ENCODE measurements around the gene ANAPC13. TPM values are rescaled to one million over a fixed set of nuclear protein-coding genes. Genes with fewer than 3 reads are reported as not detected.

The ANAPC13 gene
- total RNA-seq, 1 experiment from 2014 or later = 19.3 TPM

DNA sequence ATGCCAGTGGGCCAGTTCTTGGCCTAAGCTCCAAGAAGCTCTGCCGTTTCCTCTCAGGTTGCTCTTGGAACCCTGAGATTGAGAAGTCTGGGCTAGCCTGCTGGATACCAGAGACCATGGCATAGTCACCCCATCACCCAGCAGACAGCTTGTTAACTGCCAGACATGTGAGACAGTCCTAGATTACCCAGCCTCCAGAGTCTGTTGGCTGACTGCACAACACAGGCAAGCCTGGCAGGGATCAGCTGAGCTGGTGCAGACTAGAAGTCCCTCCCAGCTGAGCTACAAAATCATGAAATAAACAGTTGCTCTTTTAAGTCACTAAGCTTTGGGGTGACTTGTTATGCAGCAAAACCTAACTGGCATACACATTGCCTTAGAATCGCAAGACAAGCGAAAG, 5.2 kb downstream of the ANAPC13 start:
- no peaks in the 10 kb centered on the region for H4K20me1 ChIP-seq (ENCODE audit: low read length)
- no peak overlapping the region for H2AFZ ChIP-seq (ENCODE audit: low read length)
- no peak for DNase-seq
- no peaks in the 10 kb centered on the region for H3K27me3 ChIP-seq (ENCODE audit: low read length)
- no peaks in the 10 kb centered on the region for H3K9me2 ChIP-seq (replicated peaks; ENCODE audit: low read length)
- H3K79me2 ChIP-seq (ENCODE audit: low read length) = peaks cover 28% of the 10 kb centered on the region
- H3K27ac ChIP-seq (ENCODE audit: low read length) = no peak overlapping the region
- TF ChIP-seq, protein P1, sequence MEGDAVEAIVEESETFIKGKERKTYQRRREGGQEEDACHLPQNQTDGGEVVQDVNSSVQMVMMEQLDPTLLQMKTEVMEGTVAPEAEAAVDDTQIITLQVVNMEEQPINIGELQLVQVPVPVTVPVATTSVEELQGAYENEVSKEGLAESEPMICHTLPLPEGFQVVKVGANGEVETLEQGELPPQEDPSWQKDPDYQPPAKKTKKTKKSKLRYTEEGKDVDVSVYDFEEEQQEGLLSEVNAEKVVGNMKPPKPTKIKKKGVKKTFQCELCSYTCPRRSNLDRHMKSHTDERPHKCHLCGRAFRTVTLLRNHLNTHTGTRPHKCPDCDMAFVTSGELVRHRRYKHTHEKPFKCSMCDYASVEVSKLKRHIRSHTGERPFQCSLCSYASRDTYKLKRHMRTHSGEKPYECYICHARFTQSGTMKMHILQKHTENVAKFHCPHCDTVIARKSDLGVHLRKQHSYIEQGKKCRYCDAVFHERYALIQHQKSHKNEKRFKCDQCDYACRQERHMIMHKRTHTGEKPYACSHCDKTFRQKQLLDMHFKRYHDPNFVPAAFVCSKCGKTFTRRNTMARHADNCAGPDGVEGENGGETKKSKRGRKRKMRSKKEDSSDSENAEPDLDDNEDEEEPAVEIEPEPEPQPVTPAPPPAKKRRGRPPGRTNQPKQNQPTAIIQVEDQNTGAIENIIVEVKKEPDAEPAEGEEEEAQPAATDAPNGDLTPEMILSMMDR (conservative IDR thresholded peaks at IDR 0.05; ENCODE audit: low read depth, low read length) = no peak
- TF ChIP-seq EZH2 (IDR thresholded peaks at IDR 0.05; ENCODE audit: low read length, unreplicated experiment) (no peak), EZH2phosphoT487 (IDR thresholded peaks at IDR 0.05; ENCODE audit: borderline replicate concordance, low read length) (no peak)
- no peak overlapping the region for H3K4me3 ChIP-seq (ENCODE audit: low read length)
- H3K4me1 ChIP-seq (ENCODE audit: insufficient read depth, low read length) = peaks cover 24% of the 10 kb centered on the region
- no peak overlapping the region for H3K9ac ChIP-seq (ENCODE audit: low read length)
- no peaks in the 10 kb centered on the region for H3K9me3 ChIP-seq (ENCODE audit: low read length)
- H3F3A ChIP-seq (ENCODE audit: low read length, unreplicated experiment) = no peaks in the 10 kb centered on the region
- no TSS peak for BruUV-seq (replicated peaks)
- no peak for ATAC-seq
- intact Hi-C loops (cut with micrococcal nuclease) = no loop called here
- H3K4me2 ChIP-seq (ENCODE audit: low read length) = no peak overlapping the region
- ChIA-PET CTCF (no interaction called here), POLR2A (ENCODE audit: unreplicated experiment) (no interaction called here)
- peaks cover 12% of the 10 kb centered on the region for H3K36me3 ChIP-seq (ENCODE audit: low read depth, low read length)

DNA sequence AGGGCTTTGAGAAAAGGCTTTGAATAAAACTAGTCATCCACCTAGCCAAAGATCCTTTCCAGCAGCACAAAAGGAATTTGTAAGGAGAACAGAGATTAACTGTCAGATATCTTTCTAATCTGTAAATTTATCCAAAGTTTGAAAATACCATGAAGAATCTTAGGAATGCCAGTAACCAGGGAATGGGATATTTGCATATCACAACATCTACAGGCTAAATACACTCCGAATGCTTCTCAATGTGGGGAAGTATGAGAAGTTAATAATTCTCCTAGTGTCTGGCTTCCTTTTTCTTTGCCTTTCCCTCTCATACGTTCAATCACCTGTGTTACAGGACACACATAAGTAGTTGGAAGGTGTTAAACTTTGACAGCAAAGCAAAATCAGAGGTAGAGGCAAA, 7.8 kb downstream of the ANAPC13 start:
- BruUV-seq (replicated peaks) = TSS peak; percentile 15
- no peak for TF ChIP-seq EZH2phosphoT487 (IDR thresholded peaks at IDR 0.05; ENCODE audit: borderline replicate concordance, low read length)
- no peak for TF ChIP-seq EZH2 (IDR thresholded peaks at IDR 0.05; ENCODE audit: low read length, unreplicated experiment)
- TF ChIP-seq, protein P1 (conservative IDR thresholded peaks at IDR 0.05; ENCODE audit: low read depth, low read length) = no peak
- ATAC-seq (no peak), DNase-seq (no peak)
- H3K79me2 ChIP-seq (ENCODE audit: low read length) = 0 out of 2 replicates have a peak, but pooled peaks cover 8% of the 10 kb centered on the region
- ChIA-PET CTCF (no interaction called here), POLR2A (ENCODE audit: unreplicated experiment) (no interaction called here)
- no peak overlapping the region for H2AFZ ChIP-seq (ENCODE audit: low read length)
- intact Hi-C loops (cut with micrococcal nuclease) = no loop called here
- no peak overlapping the region for H3K27ac ChIP-seq (ENCODE audit: low read length)
- no peak overlapping the region for H3K9ac ChIP-seq (ENCODE audit: low read length)
- H3F3A ChIP-seq (ENCODE audit: low read length, unreplicated experiment) = no peaks in the 10 kb centered on the region
- peaks cover 10% of the 10 kb centered on the region for H3K4me1 ChIP-seq (ENCODE audit: insufficient read depth, low read length)
- no peak overlapping the region for H3K4me3 ChIP-seq (ENCODE audit: low read length)
- H3K4me2 ChIP-seq (ENCODE audit: low read length) = no peak overlapping the region
- no peaks in the 10 kb centered on the region for H4K20me1 ChIP-seq (ENCODE audit: low read length)
- no peaks in the 10 kb centered on the region for H3K9me2 ChIP-seq (replicated peaks; ENCODE audit: low read length)
- H3K9me3 ChIP-seq (ENCODE audit: low read length) = no peaks in the 10 kb centered on the region
- H3K36me3 ChIP-seq (ENCODE audit: low read depth, low read length) = peaks cover 12% of the 10 kb centered on the region
- no peaks in the 10 kb centered on the region for H3K27me3 ChIP-seq (ENCODE audit: low read length)

DNA sequence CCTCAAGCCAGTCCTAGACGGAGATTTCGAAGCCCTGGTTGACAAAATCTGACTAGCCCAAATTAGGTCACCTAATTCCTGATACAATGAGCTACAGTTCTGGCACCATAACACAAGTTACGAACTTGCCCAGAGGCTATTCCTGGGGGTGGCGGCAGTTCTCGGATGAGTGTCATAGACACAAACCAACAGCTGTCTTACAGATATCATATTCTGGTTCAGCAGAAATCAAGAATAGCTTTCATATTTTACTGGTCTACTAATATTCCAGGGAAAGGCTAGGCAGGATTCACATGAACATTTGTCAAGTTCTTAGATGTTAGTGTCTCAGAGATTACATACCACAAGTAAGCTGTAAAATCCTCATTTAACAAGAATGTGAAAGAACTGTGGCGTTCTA, 8.8 kb downstream of the ANAPC13 start:
- H3K36me3 ChIP-seq (ENCODE audit: low read depth, low read length) = peaks cover 12% of the 10 kb centered on the region
- intact Hi-C loops (cut with micrococcal nuclease) = no loop called here
- no peak overlapping the region for H2AFZ ChIP-seq (ENCODE audit: low read length)
- H3K4me1 ChIP-seq (ENCODE audit: insufficient read depth, low read length) = peaks cover 12% of the 10 kb centered on the region
- ChIA-PET CTCF (interaction anchor here (0.6 to 0.9 kb wide), 2 partner anchors 13 to 17 kb away, joined by 4 read pairs; no protein-coding TSS in a partner anchor), POLR2A (ENCODE audit: unreplicated experiment) (no interaction called here)
- H3K27ac ChIP-seq (ENCODE audit: low read length) = no peak overlapping the region
- H3K9me3 ChIP-seq (ENCODE audit: low read length) = no peaks in the 10 kb centered on the region
- no peak overlapping the region for H3K4me3 ChIP-seq (ENCODE audit: low read length)
- H3F3A ChIP-seq (ENCODE audit: low read length, unreplicated experiment) = no peaks in the 10 kb centered on the region
- H3K9me2 ChIP-seq (replicated peaks; ENCODE audit: low read length) = no peaks in the 10 kb centered on the region
- H3K4me2 ChIP-seq (ENCODE audit: low read length) = no peak overlapping the region
- ATAC-seq (no peak), DNase-seq (no peak)
- no peaks in the 10 kb centered on the region for H4K20me1 ChIP-seq (ENCODE audit: low read length)
- no peak overlapping the region for H3K9ac ChIP-seq (ENCODE audit: low read length)
- BruUV-seq (replicated peaks) = no TSS peak
- TF ChIP-seq EZH2phosphoT487 (IDR thresholded peaks at IDR 0.05; ENCODE audit: borderline replicate concordance, low read length) = no peak
- TF ChIP-seq EZH2 (IDR thresholded peaks at IDR 0.05; ENCODE audit: low read length, unreplicated experiment) = no peak
- TF ChIP-seq, protein P1 (conservative IDR thresholded peaks at IDR 0.05; ENCODE audit: low read depth, low read length) = no peak
- no peaks in the 10 kb centered on the region for H3K27me3 ChIP-seq (ENCODE audit: low read length)
- H3K79me2 ChIP-seq (ENCODE audit: low read length) = no peaks in the 10 kb centered on the region

Data from PC-3 (cell line).